Stimulated activated CD4-positive, alpha-beta T cell treated with anti-CD3 and anti-CD28 coated beads, Interleukin-12 subunit alpha, Interleukin-12 subunit beta, amount 100 ng/mL, for 4 hours (primary cell): ENCODE results near the gene FGL2.
"Not testable (repeated sequence)": the region's sequence is repeated elsewhere in the genome, so short reads cannot be mapped to it uniquely, and the experiment has no call there.

Experiments used
- DNase-seq: peaks from one replicate; pipeline ENCODE4 v3.0.0-alpha.2; 2020

The FGL2 gene

GRCh38 chr7:77216181-77216845, 16.7 kb upstream of the FGL2 start:
- no peak for DNase-seq

DNA sequence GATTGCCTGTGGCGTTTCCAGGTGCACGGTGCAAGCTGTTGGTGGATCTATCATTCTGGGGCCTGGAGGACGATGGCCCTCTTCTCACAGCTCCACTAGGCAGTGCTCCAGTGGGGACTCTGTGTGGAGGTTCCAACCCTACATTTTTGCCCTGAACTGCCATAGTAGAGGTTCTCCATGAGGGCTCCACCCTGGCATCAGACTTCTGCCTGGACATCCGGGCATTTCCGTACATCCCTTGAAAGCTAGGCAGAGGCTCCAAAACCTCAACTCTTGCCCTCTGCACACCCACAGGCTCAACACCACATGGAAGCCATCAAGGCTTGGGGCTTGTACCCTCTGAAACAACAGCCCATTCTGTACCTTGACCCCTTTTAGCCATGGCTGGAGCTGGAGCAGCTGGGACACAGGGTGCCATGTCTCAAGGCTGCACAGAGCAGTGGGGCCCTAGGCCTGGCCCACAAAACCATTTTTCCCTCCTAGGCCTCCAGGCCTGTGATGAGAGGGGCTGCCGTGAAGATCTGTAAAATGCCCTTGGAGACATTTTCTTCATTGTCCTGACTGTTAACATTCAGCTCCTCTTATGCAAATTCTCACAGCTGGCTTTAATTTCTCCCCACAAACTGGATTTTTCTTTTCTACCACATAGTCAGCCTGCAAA, 10.0 kb upstream of the FGL2 start:
- DNase-seq, result no peak

DNA sequence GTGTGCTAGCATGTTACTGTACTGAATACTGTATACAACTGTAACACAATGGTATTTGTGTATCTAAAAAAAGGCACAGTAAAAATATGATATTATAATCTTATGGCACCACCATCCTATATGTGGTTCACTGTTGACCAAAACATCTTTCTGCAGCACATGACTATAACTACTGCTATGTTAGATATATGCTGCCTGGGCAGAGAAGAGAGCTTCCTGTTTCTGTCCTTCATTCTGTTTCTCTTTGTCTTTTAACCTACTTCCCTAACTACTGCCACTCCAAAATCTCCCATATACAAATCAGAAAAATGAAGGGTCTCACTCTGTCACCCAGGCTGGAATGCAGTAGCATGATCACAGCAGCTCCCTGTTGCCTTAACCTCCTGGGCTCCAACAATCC, 8.8 kb upstream of the FGL2 start:
- no peak for DNase-seq

DNA sequence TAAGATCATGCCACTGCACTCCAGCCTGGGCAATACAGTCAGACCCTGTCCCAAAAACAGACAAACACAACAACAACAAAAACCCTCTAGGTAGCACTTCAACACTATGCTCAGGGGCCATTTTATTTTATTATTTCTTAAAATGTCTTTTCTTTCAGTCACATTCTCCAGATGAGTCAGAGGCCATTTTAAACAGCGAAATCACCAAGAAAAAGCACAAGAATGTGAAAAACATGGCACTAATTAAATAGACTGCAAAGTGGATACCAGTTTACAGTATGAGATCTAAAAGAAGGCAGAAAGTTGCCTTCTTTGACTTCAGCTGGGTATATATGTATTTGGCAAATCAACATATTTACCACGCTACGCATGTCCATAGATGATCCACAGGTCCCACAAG, 6.1 kb upstream of the FGL2 start:
- DNase-seq, result no peak

DNA sequence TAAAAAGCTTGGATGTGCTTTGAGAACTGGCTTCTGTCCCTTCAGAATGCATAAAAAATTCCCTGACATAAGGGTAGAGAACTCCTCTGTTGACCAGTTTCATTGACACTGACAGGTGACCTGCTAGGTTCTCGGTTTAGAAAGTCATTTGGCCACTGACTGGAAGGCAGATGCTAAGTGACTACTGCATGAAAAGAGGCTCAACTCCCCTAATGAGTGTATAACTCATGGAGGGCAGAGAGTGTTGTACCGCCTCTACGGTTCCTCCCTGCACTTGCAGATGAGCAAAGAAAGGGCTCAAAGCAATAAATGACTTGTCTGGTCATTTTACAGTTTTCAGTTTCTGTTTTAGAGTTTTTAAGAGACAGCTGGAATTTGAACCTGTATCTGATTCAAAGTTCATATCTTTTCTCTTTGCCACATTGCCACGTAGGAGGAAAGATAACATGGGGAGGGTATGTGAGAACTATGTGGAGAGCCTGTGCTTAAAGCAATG, 2.9 kb upstream of the FGL2 start:
- DNase-seq, result no peak

DNA sequence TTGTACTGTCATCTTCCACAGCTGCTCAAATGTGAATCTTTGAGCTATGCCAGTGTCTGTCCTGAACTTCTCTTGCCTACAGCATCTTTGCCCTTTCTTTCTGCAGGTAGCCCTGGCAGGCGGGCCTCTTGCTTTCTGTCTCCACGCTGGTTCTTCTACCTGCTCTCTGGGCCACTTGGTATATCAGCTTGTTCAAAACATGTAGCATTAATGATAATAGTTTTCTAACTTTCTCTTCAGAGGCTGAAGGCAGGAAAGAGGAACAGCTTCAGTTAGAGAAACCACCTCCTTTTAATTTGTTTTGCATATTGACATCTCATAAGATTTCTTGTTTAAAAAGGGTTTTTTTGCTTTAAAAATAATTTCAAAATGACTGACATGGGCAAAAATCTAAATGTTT, 923 bp upstream of the FGL2 start:
- DNase-seq, result no peak

DNA sequence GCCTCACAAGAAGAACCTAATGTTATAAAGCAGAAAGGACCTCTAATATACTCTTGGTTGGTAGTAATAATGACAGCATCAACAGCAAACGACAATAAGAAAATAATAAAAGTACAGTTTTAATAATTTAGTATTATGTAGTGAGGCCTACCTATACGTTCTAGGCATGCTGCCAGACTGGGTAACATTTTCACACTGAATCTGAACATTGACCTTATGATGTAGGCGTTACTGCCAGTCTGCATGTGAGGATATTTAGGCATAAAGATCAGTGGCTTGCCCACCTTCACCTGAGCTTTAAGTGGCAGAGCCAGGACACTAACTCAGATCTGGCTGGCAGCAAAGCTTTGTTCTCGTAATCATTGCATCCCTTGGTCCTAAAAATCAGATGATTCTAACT, 2.5 kb downstream of the FGL2 start:
- DNase-seq, result no peak

DNA sequence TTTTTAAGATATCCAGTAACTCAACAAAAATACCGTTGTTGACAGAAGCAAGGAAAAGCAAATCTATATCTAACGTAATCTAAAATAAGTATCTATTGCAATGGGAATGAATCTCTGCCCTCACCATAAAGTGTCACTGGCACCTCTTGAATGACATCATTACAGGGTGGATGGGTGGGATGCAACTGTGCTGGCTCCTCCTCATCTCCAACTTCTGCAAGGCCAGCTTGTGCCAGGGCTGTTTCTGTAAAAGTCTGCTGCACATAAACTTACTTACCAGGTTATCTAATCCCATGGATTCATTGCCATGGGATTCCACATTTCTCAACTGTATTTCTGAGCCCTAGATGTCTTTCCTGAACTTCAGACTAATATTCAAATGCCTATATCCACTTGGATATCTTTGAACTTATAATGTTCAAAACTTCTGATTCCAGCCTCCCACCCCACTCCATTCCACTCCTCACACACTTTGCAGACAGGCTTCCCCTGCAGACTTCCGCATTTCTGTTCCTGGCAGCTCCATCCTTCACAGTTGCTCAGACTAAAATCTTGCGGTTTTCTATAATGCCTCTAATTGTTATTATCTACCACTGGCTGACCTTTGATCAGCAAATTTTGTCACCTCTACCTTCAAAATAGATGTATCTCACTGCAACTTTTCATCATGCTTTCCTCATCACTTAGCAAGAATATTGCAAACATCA, 10.7 kb downstream of the FGL2 start:
- no peak for DNase-seq

- DNase-seq, result no peak
These were observed 13.8 kb downstream of the FGL2 start for GRCh38 chr7:77185866-77186265.

DNA sequence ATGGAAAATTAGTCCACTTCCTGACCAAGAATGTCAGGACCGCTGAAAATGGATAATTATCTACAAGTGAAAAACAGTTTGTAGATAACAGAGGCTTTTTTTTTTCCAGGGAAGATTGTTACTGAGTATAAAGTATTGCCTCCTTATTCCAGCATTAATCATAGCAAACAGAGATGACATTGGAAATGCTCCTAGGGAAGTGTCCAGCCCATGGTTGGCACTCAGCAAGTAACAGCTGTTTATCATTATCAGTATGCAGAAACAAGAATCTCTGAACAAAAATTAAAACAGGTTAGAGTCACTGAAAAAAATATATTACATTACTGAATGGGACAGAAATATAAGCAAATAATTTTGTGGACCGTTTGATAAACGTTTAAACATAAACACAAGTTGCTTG, 14.6 kb downstream of the FGL2 start:
- DNase-seq, result no peak

GRCh38 chr7:77184463-77184862, 15.2 kb downstream of the FGL2 start:
- no peak for DNase-seq

- no peak for DNase-seq
These were observed 17.4 kb downstream of the FGL2 start for GRCh38 chr7:77182261-77182660.

DNA sequence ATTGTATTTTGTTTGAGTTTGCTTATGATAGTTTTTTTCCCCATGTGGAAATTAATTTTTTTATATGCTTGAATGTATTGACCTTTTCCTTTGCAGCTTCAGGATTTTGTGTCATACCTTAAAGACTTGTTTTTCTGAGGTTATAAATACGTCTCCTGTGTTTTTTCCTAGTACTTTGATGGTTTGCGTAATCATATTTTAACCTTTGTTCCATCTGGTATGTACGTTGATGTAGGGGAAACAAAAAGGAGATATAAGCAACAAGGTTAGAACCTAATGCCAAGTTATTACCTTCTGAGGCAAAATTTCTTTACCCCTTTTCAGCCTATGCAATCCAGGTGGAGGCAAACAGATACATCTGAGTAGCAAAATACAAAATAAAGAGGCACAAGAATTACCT, 17.9 kb downstream of the FGL2 start:
- no peak for DNase-seq

GRCh38 chr7:77181015-77181595, 18.5 kb downstream of the FGL2 start:
- DNase-seq, result no peak

DNA sequence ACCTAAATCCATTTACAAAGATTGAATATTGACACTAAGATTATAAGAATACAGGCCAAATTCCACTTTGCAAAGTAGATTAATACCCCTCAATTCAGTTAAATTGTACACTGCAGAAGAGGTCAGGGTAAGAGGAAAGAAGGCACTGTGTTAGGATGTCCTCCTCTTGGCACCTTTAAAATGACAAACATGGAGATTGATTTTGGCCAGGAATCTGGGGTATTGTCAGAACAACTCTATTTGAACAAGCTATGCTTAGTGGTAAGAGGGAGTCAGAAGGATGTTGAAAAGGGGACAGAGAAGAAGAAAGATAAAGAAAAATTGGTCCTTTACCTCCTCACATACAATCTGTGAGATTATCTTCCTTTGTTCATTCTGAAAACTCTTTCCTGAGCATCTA, 21.6 kb downstream of the FGL2 start:
- DNase-seq, result not testable (repeated sequence)

DNA sequence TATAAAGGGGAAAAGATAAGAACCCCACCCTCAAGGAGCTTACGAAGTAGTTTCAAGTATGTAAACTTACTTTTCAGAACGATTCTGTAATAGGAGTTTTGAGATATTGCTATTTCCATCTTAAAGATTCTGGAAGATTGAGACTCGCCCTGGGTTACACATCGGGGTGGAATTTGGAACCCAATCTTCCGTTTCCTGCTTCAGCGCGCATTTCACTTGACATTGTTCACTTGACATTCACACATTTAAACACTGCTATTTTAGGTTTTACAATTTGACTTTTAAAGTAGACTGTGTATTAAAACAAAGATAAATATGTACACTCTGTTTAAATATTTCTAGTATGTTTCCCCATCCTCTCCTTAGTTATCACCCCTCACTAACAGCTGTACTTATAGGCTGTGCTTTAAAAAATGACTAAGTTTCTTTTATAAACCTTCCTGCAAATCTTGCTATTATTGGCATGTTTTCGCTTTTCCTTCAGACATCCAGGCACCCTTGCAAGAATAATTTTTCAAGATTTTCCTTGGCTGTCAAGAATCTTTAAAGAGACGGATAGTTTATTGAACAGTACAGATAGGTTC, 22.2 kb downstream of the FGL2 start:
- not testable (repeated sequence) for DNase-seq

DNA sequence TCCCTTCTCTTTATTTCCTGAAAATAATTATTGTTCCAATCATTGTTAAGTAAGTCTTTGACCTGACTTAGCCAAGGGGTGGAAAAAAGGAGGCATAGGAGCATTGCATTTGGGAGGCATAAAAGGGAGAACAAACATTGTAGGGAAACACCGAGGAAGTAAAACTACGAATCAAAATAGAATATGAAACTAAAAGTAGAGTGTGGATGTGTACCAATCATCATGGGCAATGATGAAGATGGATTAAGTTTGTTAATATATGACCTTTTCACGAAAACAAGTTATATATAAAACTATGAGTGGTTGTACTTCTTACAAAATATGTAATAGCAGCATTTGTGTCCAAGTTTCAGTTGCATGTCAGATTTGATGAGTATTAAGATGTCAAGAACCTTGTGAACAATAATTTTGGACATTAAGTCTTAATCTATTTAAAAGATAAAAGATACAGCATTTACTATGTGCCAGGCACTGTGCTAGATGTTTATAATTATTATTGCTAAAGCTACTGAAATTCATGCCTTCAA, 24.3 kb downstream of the FGL2 start:
- not testable (repeated sequence) for DNase-seq

DNA sequence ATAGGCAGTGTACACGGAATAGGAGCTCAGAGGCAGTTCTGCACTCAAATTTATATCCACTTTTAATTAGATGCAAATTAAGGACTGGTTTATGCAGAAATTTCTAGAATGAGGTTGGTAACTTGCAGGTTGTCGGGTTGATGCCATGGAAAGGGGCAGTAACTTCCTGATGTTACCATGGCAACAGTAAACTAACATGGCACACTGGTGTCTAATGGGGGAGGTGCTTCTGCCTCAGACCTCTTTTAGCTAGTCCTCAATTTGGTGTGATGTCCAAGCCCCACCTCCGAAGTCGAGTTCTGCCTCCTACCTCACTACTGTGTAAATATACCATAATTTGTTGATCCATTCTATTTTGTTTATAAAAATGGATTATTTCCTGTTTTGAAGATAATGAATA, 25.2 kb downstream of the FGL2 start:
- DNase-seq, result not testable (repeated sequence)

- not testable (repeated sequence) for DNase-seq
These were observed 27.0 kb downstream of the FGL2 start for GRCh38 chr7:77172437-77173172.

GRCh38 chr7:77171073-77171472, 28.5 kb downstream of the FGL2 start:
- DNase-seq, result not testable (repeated sequence)

- DNase-seq, result no peak
These were observed 42.2 kb downstream of the FGL2 start for GRCh38 chr7:77157446-77157845.

GRCh38 chr7:77157034-77157433, 42.6 kb downstream of the FGL2 start:
- DNase-seq, result not testable (repeated sequence)
